Motor neuron (in vitro differentiated cells): Measurements from ENCODE around the gene DSCAML1. TPM values are rescaled to one million over a fixed set of nuclear protein-coding genes. Genes with fewer than 3 reads are reported as not detected.

Source experiments
- ATAC-seq, 8 experiments: fragments of 200-7000 bp; cut with Tn5 transposase; replicated peaks in 6 of 8; 2 replicates each; pipeline ENCODE4 v1.8.0; 2021; ENCODE audit warnings: mild to moderate bottlenecking in 8 of 8, moderate library complexity in 8 of 8
- H3K27ac ChIP-seq, 2 donors: fragments of 250-450 bp; sonication (Bioruptor Pico); 2 replicates each; pipeline ENCODE4 v1.9.0; 2021; ENCODE audit warnings: antibody characterized with exemption in 2 of 2, mild to moderate bottlenecking in 2 of 2, moderate library complexity in 1 of 2
- H3K4me1 ChIP-seq, 2 donors: fragments of 250-450 bp; sonication (Bioruptor Pico); replicated peaks in 1 of 2; 2 replicates each; pipeline ENCODE4 v1.6.1; 2021; ENCODE audit warnings: antibody characterized with exemption in 2 of 2, mild to moderate bottlenecking in 2 of 2, moderate library complexity in 1 of 2
- H3K4me3 ChIP-seq, 5 donors: fragments of 250-450 bp; sonication (Bioruptor Pico); 2 replicates each; pipeline ENCODE4 v1.9.0; 2021; ENCODE audit warnings: antibody characterized with exemption in 5 of 5, mild to moderate bottlenecking in 5 of 5, moderate library complexity in 4 of 5
- WGBS, 10 experiments: fragments of 450-650 bp; shearing (Covaris generic); methylation state at CpG; one replicate each; pipeline ENCODE4 v1.0.0; 2022; 5-methylcytosine and 5-hydroxymethylcytosine counted together
- in situ Hi-C, 9 experiments: fragments of 400-800 bp; cut with MboI; loops; one replicate each; pipeline ENCODE4 v1.15.0; 2021; ENCODE audit warnings: low sequenced_read_pairs in 9 of 9, low pct_unique_long_range_greater_than_20kb in 2 of 9; ENCODE audit not compliant: unreplicated experiment in 9 of 9
- total RNA-seq, 8 experiments: library from RNA; unstranded; fragments of 300-600 nt; gene quantifications; 2 replicates each; pipeline versions ENCODE4 v1.2.3 to v1.2.4, GENCODE V29; 2022

Gene DSCAML1
- total RNA-seq, 8 experiments from 2014 or later = 0.08 to 0.71 (median 0.42) TPM; not detected in 2

DNA sequence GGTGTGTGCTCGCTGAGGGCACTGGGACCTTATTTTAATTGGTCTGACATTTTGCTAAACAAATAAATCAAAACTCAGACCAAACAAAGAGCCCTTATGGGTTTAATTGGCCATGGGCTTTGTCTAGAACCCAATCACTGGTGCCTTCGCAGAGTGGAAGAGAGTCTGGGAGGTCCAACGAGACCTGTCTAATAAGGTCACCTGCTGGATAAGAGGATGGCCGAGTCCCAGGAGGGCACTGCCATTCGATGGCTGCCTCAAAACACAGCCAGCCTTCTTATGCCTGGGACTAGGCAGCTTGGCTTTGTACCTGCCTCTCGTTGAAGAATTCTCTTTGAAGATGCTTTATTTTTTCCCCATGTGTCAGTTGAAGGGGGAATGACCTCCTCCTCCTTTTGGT is 298.2 kb downstream of the DSCAML1 start:
- in situ Hi-C loops = no loop called here
- no peak overlapping the region for H3K27ac ChIP-seq
- H3K4me1 ChIP-seq = peaks cover 29 to 37% of the 10 kb centered on the region in 2 donors
- 10 to 100% (median 60%) methylated on average over 1 to 5 of the region's 6 CpGs; no CpG with 5 or more reads in 3 of the 10 experiments for WGBS, 10 experiments
- no peak for ATAC-seq
- no peak overlapping the region for H3K4me3 ChIP-seq

DNA sequence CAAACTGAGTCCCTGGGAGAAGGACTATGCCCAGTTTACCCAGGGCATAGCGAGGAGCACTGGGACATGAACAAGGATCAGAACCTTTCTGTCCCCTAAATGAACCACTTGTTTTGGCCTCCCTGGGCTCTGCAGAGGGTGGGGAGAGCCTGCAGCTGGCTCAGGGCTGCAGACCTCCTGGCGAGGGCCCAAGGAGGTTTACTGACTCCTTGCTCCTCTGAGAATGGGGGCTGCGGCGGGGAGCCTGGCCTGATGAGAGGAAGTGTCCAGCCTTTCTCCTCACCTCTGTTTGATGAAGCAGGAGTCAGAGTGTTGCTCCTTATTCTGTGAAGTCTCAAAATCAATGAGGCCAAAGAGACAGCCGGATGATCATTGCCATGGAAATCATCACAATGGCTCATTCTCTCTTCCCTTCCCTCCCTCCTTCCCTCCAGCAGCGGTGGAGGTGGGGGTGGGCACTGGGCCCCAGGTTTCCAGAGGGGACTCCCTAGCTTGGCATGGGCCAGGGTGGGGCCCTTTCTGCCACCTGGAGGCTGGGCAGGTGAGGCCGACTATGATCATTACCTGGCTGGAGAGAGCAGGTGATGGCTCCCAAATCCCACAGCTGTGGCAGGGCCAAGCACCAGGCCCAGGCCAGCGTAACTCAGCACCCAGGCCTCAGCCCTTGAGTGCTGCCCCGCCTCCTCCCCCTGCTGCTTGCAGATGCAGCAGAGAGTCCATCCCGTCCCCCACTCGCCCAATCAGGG is 299.6 kb downstream of the DSCAML1 start:
- 0 to 100% methylated on average over 1 of the region's 11 CpGs; no CpG with 5 or more reads in 8 of the 10 experiments for whole genome bisulfite sequencing, 10 experiments
- H3K4me1 ChIP-seq = peaks cover 29 to 37% of the 10 kb centered on the region in 2 donors
- in situ Hi-C loops = no loop called here
- ATAC-seq = peak in 1 of 8 experiments; percentile 6
- no peak overlapping the region for H3K27ac ChIP-seq
- no peak overlapping the region for H3K4me3 ChIP-seq

GRCh38 chr11:117495357-117495756 is 301.7 kb downstream of the DSCAML1 start:
- ATAC-seq = no peak

DNA sequence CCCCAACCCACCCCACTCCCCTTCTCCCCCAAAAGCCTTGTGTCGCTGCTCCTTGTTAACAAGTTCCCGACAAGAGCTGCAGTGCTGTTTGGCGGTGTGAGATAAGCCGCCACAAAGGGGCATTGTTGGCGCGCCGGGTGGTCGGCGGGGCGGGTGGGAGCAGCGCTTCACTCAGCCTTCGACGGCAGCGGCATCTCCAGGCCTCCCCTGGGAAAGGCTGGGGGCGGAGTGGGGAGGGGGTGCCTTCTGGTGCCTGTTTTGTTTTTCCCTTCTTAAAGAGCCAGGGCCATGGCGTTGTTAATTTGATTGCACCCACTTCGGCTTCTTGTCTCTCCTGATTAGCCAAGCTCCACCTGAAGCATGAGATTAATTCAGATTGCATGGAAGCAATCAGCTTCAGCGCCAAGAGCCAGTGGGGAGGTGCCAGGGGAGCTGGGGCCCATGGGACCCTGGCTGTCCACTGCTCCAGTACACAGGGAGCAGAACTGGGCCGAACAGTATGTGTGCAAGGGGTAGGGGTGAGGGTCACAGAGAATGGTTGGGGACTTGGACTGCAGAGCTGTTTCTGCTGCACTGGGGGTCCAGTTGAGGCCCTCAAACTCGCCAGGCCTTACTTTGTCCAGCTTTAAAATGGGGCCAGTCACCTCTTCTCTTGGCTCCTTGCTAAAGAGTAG is 304.3 kb downstream of the DSCAML1 start:
- 20 to 100% (median 71%) methylated on average over 1 to 3 of the region's 20 CpGs; no CpG with 5 or more reads in 6 of the 10 experiments for WGBS, 10 experiments
- in situ Hi-C loops = no loop called here
- no peak overlapping the region for H3K27ac ChIP-seq
- H3K4me1 ChIP-seq = peaks cover 50 to 61% of the 10 kb centered on the region in 2 donors
- peak in 5 of 8 experiments; percentile 13 to 48 (median 31) for ATAC-seq
- H3K4me3 ChIP-seq = no peak overlapping the region

More at GRCh38 chr11:117495357-117495756, 301.7 kb downstream of the DSCAML1 start:
- Histone ChIP-seq H3K27ac (no peak overlapping the region), H3K4me3 (no peak overlapping the region), H3K4me1 (peaks cover 25 to 42% of the 10 kb centered on the region in 2 donors)
- WGBS, 10 experiments = 8 to 80% (median 40%) methylated on average over 1 to 2 of the region's 6 CpGs; no CpG with 5 or more reads in 5 of the 10 experiments
- in situ Hi-C loops = no loop called here

- WGBS, 10 experiments = 10 to 100% (median 72%) methylated on average over 1 to 6 of the region's 6 CpGs; no CpG with 5 or more reads in 4 of the 10 experiments
- in situ Hi-C loops = no loop called here
- Histone ChIP-seq H3K4me3 (no peak overlapping the region), H3K27ac (peak overlapping the region; percentile 67 to 75), H3K4me1 (peaks cover 44 to 55% of the 10 kb centered on the region in 2 donors)
- ATAC-seq = no peak
These were observed 306.1 kb downstream of the DSCAML1 start for GRCh38 chr11:117490911-117491310.

DNA sequence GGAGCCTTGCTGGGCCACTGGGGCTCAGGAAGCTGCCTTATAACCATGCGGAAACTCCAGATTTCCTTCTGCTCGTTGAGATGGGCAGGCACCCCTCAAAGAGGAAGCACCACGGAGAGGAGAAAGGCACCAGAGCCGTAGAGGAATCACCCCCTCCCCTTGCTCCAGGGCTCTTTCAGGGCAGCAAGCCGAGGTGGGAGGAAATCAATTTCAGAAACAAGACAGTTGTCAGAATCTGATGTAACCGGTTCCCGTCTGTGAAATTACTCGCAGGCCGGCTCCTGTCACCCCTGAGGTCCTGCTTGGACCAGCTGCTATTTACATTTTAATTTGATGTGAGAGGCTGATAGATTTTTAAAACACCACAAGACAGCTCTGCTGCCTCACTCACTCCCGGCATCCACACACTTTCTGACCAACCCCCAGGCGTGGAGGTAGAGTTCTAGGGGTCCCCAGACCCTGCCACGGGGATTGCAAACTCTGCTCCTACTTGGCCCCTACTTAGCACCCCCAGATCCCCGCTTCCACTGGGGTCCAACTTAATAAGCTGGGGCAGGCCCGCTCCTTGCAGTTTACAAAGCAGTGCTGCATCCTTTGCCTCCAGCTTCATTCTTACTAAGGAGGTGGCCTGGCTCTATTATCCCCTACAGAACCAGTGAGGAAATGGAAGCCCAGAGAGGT is 306.9 kb downstream of the DSCAML1 start:
- peak in 5 of 8 experiments; percentile 88 to 92 (median 89) for ATAC-seq
- 3 to 100% (median 39%) methylated on average over 1 to 8 of the region's 14 CpGs; no CpG with 5 or more reads in 3 of the 10 experiments for WGBS, 10 experiments
- Histone ChIP-seq H3K4me3 (no peak overlapping the region), H3K27ac (peak overlapping the region; percentile 88 to 90), H3K4me1 (peaks cover 44 to 55% of the 10 kb centered on the region in 2 donors)
- in situ Hi-C loops = no loop called here

- no peak for ATAC-seq
- in situ Hi-C loops = no loop called here
- Histone ChIP-seq H3K4me1 (peaks cover 48 to 58% of the 10 kb centered on the region in 2 donors), H3K4me3 (no peak overlapping the region), H3K27ac (peak overlapping the region; percentile 88 to 90)
- WGBS, 10 experiments = 40 to 100% (median 75%) methylated on average over 1 to 7 of the region's 14 CpGs; no CpG with 5 or more reads in 2 of the 10 experiments
These were observed 307.7 kb downstream of the DSCAML1 start for GRCh38 chr11:117488996-117489952.

GRCh38 chr11:117486059-117486458 is 311.0 kb downstream of the DSCAML1 start:
- whole genome bisulfite sequencing, 10 experiments = 75 to 99% (median 94%) methylated on average over 6 to 13 of the region's 13 CpGs
- no peak for ATAC-seq
- in situ Hi-C loops = no loop called here
- Histone ChIP-seq H3K27ac (no peak overlapping the region), H3K4me3 (no peak overlapping the region), H3K4me1 (peaks cover 54 to 55% of the 10 kb centered on the region in 2 donors)

DNA sequence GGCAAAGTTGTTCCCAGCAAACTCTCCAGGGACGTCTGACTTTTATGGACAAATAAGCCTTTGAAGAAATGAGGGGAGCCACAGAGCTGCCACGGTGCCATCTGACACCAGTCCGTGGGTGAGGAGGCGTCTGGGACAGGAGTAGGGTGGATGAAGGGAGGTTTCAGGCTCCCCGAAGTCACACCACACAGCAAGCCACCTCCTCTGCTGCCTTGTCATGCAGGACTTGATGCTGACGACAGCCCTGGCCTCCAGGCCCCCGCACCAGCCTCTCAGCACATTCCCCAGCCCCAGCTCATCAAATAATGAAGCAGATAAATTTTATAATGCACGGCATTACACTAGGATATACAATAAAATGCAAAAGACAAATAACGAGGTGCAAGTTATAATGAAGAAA is 312.9 kb downstream of the DSCAML1 start:
- 17 to 77% (median 38%) methylated on average over 1 to 8 of the region's 9 CpGs; no CpG with 5 or more reads in 2 of the 10 experiments for WGBS, 10 experiments
- Histone ChIP-seq H3K4me3 (no peak overlapping the region), H3K27ac (peak overlapping the region in 1 of 2 donors; percentile 49), H3K4me1 (peaks cover 37 to 38% of the 10 kb centered on the region in 2 donors)
- peak; percentile 14 to 84 (median 78) for ATAC-seq
- in situ Hi-C loops = no loop called here

DNA sequence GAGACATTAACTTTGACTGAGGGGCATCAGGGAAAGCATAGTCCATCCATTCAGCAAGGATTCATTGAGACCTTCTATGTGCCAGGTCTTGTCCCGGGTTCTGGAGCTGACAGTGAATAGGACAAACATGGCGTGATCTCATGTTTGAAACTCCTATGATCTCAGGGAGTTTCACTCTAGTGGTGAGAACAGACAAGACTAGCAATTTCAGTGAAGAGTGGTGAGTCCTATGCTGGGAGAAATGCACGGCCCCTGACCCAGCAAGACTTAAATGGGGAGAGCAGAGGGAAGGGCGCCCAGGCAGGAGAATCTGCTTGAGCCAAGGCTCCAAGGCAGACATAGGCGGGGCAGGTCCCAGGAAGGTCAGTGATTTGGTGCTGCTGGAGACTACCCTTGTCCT is 313.6 kb downstream of the DSCAML1 start:
- in situ Hi-C loops = no loop called here
- peaks cover 29 to 30% of the 10 kb centered on the region in 2 donors for H3K4me1 ChIP-seq
- no peak overlapping the region for H3K27ac ChIP-seq
- WGBS, 10 experiments = 13 to 100% (median 92%) methylated on average over 1 to 3 of the region's 5 CpGs; no CpG with 5 or more reads in 4 of the 10 experiments
- H3K4me3 ChIP-seq = no peak overlapping the region
- peak in 5 of 8 experiments; percentile 5 to 39 (median 16) for ATAC-seq

DNA sequence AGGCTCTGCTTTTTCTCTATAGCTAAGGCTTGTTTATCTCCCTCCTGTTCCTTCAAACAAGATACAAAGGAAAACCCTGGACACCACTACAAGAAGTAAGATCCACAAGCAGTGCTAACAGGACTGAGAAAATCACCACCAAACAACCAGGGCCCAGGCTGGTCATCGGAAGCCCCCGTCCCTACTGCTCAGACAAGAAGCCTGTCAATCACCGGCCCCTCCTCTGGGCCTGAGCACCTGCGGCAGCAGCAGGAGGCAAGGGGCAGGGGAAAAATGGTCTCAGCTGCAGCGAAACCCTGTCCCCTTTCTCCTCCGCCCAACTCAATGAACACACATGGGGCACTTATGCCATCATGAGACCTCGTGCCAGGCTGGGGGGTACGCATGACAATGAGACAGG is 314.1 kb downstream of the DSCAML1 start:
- H3K27ac ChIP-seq = no peak overlapping the region
- 45 to 85% (median 77%) methylated on average over 2 to 4 of the region's 8 CpGs; no CpG with 5 or more reads in 4 of the 10 experiments for WGBS, 10 experiments
- peaks cover 24 to 25% of the 10 kb centered on the region in 2 donors for H3K4me1 ChIP-seq
- ATAC-seq = no peak
- H3K4me3 ChIP-seq = no peak overlapping the region
- in situ Hi-C loops = no loop called here

DNA sequence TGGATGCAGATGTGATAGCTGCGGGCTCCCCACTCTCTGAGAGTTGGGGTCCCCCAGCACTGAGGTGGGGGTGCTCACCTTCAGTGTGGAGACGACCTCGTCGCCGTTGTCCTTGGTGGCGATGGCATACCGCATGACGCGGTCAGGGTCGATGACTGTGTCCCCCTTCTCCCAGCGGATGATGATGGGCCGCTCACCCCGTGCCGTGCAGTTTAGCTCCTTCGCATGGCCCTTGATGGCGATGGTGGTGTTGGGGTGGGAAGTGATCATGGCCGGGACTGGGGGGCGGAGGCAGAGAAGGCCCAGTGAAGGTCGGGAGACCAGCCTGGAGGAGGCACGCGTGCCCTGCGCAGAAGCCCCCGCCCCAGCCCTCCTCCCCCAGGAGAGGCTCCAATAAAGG is 315.1 kb downstream of the DSCAML1 start:
- no peak overlapping the region for H3K4me3 ChIP-seq
- 90% methylated on average over 6 of the region's 23 CpGs; no CpG with 5 or more reads in 9 of the 10 experiments for WGBS, 10 experiments
- in situ Hi-C loops = no loop called here
- H3K27ac ChIP-seq = no peak overlapping the region
- H3K4me1 ChIP-seq = peaks cover 19 to 21% of the 10 kb centered on the region in 2 donors
- ATAC-seq = no peak
